ENCODE results near the gene LRGUK.

LRGUK gene

DNA sequence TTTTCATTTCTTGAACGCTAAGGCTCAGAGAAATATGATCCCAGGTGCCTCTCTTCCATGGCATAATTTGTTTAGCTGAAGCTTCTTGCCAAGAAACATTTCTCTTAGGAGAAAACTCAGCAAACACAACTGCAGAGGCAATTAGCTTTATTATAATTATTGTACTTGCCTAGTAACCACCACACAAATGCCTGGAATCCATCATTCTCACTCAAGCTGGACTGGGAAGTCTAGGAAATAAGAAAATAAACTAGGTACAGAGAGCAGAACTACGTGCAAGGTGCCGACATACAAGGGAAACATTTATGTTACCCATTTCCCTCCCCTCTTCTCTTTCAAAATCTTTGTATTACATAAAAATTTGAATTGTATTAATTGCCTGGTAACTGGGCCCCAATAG is 174.5 kb downstream of the LRGUK start:
- DNase-seq (ENCODE audit: low spot score): no peak

GRCh38 chr7:134302120-134302519 is 175.0 kb downstream of the LRGUK start:
- DNase-seq (ENCODE audit: low spot score): no peak

GRCh38 chr7:134307320-134307719 is 180.2 kb downstream of the LRGUK start:
- no peak for DNase-seq (ENCODE audit: low spot score)

GRCh38 chr7:134308548-134308947 is 181.4 kb downstream of the LRGUK start:
- DNase-seq (ENCODE audit: low spot score): no peak

DNA sequence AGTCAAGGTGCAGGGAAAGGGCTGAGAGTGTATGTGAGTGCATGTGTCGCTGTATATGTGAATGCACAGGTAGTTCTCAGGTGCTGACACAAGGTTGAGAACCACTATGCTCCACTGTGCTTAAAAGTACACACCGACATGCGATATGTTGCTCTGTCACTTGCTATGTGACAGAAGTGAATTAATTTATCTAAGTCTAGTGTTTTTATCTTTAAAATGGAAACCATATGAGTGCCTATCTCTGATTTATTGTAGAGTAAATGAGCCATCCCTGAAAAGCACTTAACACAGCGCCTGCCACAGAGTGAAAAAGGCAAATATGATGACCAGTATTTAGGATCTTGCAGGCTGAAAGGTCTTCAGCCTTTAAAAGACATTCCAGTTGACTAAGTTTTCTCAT is 184.7 kb downstream of the LRGUK start:
- DNase-seq (ENCODE audit: low spot score): no peak

- no peak for DNase-seq (ENCODE audit: low spot score)
These were observed 185.6 kb downstream of the LRGUK start for GRCh38 chr7:134312717-134313116.

DNA sequence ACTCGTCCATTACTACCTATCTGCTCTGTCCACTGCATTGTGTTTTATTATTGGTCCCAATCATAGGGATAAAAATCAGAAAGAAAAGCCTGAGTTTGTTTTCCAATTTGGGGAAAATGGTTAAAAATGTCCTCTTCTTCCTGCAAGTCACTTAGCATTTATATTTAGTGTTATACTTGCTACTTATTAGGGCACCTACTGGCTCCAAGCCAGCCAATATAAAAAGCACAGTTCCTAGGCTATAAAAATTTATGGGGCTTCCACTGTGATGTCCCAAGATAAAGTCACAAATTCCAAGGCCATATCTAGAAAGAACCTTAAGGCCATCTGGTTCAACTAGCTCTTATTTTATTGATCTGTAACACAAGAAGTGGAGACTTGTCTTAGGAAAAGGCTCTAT is 186.4 kb downstream of the LRGUK start:
- no peak for DNase-seq (ENCODE audit: low spot score)
